ENCODE data around the gene PPFIA2. TPM values are rescaled to one million over a fixed set of nuclear protein-coding genes. Genes with fewer than 3 reads are reported as not detected.

PPFIA2 gene
- 10 to 100 TPM; 22.6 to 62.6 TPM for total RNA-seq
- long read RNA-seq, donor 1, partial matches to known transcripts = 0 of 8 reads
- long read RNA-seq, donor 1, other reads (novel, unspliced or antisense) = 8 of 8 reads
- long read RNA-seq, donor 2, partial matches to known transcripts = 6 of 14 reads
- long read RNA-seq, donor 2, other reads (novel, unspliced or antisense) = 7 of 14 reads

GRCh38 chr12:81759190-81760051, at the start of gene PPFIA2:
PPFIA2 (minus strand) TSS chr12:81759350.
- peak; percentile 78 for DNase-seq (ENCODE audit: low spot score)
- intact Hi-C loops (cut with DNase I) = loop anchor here in 1 of 2 donors (10.0 kb wide), 1 partner anchor 595 kb away; the partner anchor contains the start of genes CCDC59 and METTL25

GRCh38 chr12:81800298-81801148, 41.4 kb upstream of the PPFIA2 start:
- no peak for DNase-seq (ENCODE audit: low spot score)
- intact Hi-C loops (cut with DNase I) = no loop called here

- intact Hi-C loops (cut with DNase I) = no loop called here
- no peak for DNase-seq (ENCODE audit: low spot score)
Observed at GRCh38 chr12:81798294-81798693, 39.1 kb upstream of the PPFIA2 start.

GRCh38 chr12:81797100-81797499, 38.0 kb upstream of the PPFIA2 start:
- intact Hi-C loops (cut with DNase I) = no loop called here
- no peak for DNase-seq (ENCODE audit: low spot score)

- intact Hi-C loops (cut with DNase I) = no loop called here
- no peak for DNase-seq (ENCODE audit: low spot score)
Observed at GRCh38 chr12:81792666-81793065, 33.5 kb upstream of the PPFIA2 start.

- intact Hi-C loops (cut with DNase I) = no loop called here
- DNase-seq (ENCODE audit: low spot score) = no peak
Observed at GRCh38 chr12:81779216-81779615, 20.1 kb upstream of the PPFIA2 start.

GRCh38 chr12:81778719-81779118, 19.6 kb upstream of the PPFIA2 start:
- DNase-seq (ENCODE audit: low spot score) = no peak
- intact Hi-C loops (cut with DNase I) = no loop called here

GRCh38 chr12:81758421-81759189, 545 bp downstream of the PPFIA2 start:
- intact Hi-C loops (cut with DNase I) = loop anchor here in 1 of 2 donors (10.0 kb wide), 1 partner anchor 596 kb away; the partner anchor contains the start of genes CCDC59 and METTL25
- DNase-seq (ENCODE audit: low spot score) = peak; percentile 81

GRCh38 chr12:81757731-81758365, 1.3 kb downstream of the PPFIA2 start:
- intact Hi-C loops (cut with DNase I) = loop anchor here in 1 of 2 donors (10.0 kb wide), 1 partner anchor 597 kb away; the partner anchor contains the start of genes CCDC59 and METTL25

GRCh38 chr12:81729781-81730180, 29.4 kb downstream of the PPFIA2 start:
- DNase-seq (ENCODE audit: low spot score) = no peak
- intact Hi-C loops (cut with DNase I) = no loop called here

More at GRCh38 chr12:81757731-81758365, 1.3 kb downstream of the PPFIA2 start:
- DNase-seq (ENCODE audit: low spot score) = no peak

- DNase-seq (ENCODE audit: low spot score) = no peak
- intact Hi-C loops (cut with DNase I) = no loop called here
Observed at GRCh38 chr12:81727391-81727790, 31.8 kb downstream of the PPFIA2 start.

GRCh38 chr12:81726634-81727033, 32.5 kb downstream of the PPFIA2 start:
- no peak for DNase-seq (ENCODE audit: low spot score)
- intact Hi-C loops (cut with DNase I) = no loop called here

GRCh38 chr12:81723361-81723760, 35.8 kb downstream of the PPFIA2 start:
- no peak for DNase-seq (ENCODE audit: low spot score)
- intact Hi-C loops (cut with DNase I) = no loop called here

- DNase-seq (ENCODE audit: low spot score) = no peak
- intact Hi-C loops (cut with DNase I) = no loop called here
Observed at GRCh38 chr12:81722004-81722403, 37.1 kb downstream of the PPFIA2 start.

- no peak for DNase-seq (ENCODE audit: low spot score)
- intact Hi-C loops (cut with DNase I) = no loop called here
Observed at GRCh38 chr12:81718616-81719015, 40.5 kb downstream of the PPFIA2 start.

GRCh38 chr12:81712536-81712935, 46.6 kb downstream of the PPFIA2 start:
- intact Hi-C loops (cut with DNase I) = no loop called here
- no peak for DNase-seq (ENCODE audit: low spot score)

GRCh38 chr12:81705586-81705985, 53.6 kb downstream of the PPFIA2 start:
- no peak for DNase-seq (ENCODE audit: low spot score)
- intact Hi-C loops (cut with DNase I) = no loop called here

GRCh38 chr12:81699551-81699950, 59.6 kb downstream of the PPFIA2 start:
- intact Hi-C loops (cut with DNase I) = no loop called here
- DNase-seq (ENCODE audit: low spot score) = no peak

Data from posterior vena cava (tissue), 2 donors.